CMK (cell line): Measurements from ENCODE around the gene NRIP2.

Experiments used
- DNase-seq: peaks from one replicate; pipeline ENCODE4 v3.0.0-alpha.2; 2010; ENCODE audit warnings: low read depth

The NRIP2 gene

DNA sequence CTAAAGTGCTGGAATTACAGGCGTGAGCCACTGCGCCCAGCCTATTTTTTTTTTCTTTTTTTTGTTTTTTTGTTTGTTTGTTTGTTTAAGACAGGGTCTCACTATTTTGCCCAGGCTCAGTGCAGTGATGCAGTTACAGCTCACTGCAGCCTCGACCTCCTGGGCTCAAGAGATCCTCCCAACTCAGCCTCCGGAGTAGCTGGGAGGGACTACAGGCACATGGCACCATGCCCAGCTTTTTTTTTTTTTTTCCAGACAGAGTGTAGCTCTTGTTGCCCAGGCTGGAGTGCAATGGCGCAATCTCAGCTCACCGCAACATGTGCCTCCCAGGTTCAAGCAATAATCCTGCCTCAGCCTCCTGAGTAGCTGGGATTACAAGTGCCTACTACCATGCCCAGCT, 28.1 kb downstream of the NRIP2 start:
- no peak for DNase-seq

DNA sequence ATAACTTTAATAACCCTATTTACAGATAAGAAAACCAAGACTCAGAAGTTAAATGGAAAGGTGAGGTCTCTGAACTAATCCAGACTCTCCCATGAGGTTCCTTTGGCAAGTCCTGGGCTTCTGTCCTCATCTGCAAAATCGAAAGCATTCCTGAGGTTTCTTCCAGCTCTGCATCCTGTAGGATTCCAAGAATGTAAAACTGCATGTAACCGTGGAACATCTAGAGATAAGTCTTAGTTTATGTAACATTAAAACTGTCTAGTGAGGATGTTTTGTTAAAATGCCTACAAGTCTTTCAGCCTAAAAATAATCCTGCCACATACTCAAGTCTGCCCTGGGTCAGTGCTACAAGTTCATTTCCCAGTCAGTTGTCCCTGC, 29.7 kb downstream of the NRIP2 start:
- DNase-seq: no peak

DNA sequence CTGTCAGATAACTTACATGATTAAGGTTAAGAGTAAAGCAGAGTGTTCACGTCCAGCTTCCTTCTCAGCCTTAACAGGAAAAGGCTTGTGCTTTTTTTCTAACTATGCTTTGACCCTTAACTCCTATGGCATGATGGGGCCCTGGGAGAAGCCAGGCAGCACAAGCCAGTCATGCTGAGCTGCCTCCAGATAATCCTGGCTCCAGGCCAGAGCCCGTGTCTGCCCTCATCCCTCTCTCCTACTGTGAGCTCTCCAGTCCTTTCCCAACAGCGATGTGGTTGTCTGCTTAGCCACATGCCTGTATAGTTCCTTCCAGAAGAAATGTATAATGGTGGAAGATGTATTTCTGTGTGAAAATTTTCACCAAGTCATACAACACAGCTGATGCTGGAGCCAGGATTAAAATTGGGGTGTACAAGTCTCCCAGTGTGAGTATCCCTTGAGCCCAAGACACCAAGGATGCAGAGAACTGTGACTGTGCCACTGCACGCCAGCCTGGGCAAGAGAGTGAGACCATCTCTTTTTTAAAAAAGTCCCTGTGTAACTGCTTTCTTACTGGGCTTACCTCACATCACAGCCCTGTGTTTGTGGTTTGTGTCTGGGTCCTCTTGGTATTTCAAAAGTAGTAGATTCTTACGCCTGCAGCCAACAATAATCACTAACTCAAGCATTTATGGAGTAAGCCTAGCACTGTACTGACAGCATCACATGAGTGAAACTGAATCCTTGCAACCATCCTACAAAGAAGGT, 30.3 kb downstream of the NRIP2 start:
- DNase-seq: no peak

DNA sequence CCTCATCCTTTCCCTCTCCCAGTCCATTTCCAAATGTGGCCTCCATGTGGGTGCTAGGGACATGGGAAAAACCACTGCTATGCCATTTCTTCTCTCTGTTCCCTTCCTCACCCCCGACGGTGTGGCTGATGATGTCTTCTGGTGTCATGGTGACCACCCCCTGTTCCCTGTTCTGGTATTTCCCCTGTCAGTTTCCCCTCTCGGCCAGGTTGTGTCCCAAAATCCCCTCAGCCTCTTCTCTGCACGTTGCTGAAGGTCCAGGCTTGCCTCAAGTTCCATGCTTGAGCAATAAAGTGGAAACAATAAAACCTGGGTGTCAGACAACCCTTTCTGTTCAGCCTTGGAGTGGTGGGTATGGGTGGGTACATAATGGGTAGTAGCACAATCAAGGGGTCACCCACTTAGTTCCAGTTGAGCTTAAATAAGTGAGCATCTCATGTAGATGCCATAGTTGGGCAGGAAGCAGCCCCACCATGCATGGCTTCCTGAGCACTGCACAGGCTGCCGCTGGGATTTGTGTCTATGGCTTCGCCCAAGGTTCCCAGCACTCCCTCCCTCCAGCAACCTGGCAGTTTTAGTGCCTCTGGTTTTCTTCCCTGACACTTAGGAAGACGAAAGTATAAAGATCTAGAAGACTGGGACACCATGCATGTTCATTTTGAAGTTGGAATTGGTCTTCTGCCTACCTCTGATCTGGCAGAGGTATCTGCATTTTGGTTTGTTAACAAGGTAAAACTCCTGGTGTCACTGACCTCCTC, 31.0 kb downstream of the NRIP2 start:
- DNase-seq: no peak

DNA sequence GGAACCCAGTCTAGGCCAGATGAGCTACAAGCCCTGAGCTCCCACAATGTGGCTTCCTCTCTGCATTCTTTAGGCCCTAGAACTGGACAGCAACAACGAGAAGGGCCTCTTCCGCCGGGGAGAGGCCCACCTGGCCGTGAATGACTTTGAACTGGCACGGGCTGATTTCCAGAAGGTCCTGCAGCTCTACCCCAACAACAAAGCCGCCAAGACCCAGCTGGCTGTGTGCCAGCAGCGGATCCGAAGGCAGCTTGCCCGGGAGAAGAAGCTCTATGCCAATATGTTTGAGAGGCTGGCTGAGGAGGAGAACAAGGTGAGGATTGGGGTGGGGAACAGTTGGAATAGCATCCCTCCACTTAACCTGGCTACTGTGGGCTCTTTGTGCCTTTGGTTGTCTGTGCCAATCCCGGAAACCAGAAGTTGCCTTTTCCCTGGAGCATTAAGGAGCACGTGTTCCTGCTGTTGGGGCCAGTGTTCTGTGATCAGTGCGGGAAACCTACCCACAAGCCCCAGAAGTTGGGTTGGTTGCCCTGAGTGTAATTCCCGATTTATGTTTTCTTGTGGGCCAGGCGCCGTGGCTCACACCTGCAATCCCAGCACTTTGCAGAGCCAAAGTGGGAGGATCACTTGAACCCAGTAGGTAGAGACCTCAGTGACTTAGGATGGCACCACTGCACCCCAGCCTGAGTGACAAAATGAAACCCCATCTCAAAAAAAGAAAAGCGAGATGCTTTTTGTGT, 33.6 kb downstream of the NRIP2 start:
- DNase-seq: no peak

DNA sequence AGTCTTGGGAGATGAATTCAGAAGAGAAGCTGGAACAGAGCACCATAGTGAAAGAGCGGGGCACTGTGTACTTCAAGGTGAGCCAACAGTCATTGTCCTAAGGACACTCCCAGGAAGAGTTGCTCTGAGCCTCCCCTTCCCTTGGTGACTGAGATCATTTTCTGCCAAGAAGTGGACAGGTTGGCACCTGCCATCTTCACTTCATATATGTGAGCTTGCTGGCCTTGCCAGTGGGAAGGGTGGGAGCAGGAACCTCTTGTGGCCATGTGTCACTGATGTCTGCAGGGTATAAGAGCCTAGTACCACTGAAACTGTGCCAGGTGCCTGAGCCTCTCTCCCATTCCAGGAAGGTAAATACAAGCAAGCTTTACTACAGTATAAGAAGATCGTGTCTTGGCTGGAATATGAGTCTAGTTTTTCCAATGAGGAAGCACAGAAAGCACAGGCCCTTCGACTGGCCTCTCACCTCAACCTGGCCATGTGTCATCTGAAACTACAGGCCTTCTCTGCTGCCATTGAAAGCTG, 34.7 kb downstream of the NRIP2 start:
- no peak for DNase-seq

DNA sequence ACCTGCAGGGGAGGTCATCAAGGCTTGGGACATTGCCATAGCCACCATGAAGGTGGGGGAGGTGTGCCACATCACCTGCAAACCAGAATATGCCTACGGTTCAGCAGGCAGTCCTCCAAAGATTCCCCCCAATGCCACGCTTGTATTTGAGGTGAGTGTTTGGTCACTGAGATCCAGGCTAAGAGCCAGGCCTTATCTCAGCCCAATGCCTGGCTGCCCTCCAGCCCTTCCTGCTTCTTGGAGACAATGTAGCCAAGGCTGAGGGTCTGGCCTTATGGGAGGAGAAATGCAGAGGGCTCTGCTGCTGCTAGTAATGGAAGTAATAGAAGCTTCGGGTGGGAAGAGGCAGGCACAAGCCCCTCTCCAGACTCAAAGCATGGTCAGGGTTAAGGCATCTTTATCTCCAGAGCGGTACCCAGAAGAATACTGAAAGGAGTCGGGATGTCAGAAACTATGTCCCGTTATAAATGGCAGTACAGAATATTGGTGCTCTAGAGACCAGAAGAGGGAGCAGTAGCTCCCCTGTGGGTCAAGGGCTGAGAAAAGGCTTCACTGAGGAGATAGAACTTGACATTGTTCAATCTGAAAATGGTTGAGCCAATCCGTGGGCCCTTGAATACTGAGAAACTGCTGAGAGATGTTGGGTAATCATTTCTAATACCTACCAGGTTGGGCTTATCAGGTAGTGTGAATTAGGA, 37.0 kb downstream of the NRIP2 start:
- no peak for DNase-seq

DNA sequence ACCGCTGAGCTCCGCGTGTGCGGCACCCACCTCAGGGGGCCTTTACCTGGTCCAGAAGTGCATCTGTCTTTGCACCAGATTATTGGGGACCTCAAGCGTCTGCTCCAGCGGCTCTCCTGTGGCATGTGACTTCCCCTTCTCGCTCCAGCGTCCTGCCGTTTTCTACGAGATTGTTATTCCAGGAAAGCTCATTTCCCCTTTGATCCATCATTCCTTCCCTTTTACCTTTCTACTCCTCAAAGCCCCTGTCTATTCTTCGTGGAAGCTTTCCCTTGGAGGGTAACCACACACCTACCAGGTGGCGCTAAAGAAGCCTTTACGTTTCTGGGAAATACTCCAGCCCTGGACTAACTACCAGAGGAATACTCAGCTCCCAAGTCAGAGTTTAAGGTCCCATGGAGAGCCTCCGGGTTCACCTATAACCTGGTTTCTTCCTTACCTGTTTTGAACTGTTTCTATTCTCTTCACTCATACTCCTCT, 38.6 kb downstream of the NRIP2 start:
- no peak for DNase-seq

DNA sequence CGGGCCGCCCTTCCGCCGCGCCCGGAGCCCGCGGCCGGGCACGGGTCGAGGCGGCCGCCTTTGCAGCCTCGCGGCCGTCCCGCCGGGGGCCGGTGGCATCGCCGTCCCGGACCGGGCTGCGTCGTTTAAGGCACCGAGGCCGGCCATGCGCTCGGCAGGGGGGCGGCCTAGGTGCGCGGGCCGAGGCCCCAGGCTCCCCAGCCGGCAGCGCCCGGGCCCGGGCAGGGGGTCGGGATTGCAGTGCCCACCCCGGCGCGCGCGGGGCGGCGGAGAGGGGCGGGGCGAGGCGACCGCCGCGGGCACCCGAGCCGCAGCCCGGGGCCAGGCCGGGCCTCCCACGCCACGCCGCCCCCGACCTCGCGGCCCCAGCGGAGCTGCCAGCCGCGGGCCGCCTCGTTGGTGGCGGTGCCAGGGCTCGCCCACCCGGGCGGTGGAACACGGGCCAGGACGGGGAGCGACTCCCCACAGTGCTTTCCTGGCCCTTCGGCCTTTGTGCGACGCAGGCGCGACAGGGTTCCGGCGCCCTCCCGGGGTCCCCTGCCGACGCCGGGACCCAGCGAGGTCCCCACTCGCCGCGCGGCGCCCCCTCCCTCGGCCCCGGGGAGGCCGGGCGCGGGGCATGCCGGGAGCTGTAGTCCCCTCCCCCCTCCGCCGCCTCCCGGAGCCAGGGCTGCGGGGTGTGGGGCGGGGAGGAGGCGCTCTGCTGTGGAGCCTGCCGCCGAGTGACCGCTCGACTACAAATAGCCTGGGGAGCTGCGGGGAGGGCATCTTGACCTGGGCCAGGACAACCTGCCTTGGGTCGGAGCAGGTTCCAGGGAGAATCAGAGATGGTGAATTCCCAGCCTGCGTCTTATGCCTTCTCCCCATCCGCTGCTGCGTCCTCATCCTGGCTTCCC, 39.3 kb downstream of the NRIP2 start:
- no peak for DNase-seq

DNA sequence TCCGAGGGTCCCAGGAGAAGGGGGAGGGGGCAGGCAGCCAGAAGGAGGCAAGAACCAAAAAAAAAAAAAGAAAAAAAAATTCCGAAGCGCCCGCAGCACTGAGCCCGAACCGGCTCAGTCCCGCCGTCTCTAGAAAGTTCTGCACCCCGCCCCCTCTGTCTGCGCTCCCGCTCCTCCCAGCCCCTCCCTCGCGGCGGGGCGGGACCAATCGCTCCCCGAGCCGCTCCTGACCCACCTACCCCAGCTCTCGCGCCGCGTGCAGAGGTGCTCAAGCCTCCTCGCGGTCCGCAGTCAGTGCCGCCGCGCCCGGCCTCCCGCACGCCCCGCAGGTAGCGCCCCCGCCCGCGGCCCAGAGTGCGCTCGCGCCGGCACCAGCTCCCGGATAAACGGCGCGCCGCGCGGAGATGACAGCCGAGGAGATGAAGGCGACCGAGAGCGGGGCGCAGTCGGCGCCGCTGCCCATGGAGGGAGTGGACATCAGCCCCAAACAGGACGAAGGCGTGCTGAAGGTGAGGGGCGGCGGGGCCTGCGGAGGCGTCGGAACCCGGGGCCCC, 40.0 kb downstream of the NRIP2 start, which contains the start of gene FKBP4:
FKBP4 (plus strand) TSS at position 235 of the 554 bp plus-strand sequence; CDS start at position 405, 170 bp downstream.
- DNase-seq: peak; percentile 57

DNA sequence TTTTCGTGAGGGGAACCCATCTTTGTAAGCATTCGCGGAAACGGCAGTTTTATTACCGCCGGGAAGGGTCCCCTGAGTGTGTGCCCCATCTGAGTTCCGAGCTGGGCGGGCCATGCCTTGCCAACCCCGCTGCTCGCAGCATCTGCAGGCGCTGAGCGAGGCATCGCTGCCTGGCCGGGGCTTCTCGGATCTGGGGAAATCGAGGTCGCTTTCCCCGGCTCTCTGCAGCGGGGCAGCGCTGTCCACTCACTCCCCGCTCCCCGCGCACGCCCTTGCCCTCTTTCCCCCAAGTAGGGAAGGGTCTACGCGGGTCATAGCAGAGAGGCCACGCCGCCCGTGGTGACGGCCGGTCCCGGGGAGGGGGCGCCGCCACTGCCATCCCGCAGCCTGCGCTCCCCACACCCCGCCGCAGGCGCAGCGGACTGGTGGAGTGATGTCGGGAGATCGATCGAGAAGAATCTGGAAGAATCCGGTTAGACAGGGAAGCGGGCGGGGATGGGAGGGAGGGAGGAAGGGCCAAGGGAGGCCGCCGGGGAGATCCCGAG, 40.6 kb downstream of the NRIP2 start:
- no peak for DNase-seq

DNA sequence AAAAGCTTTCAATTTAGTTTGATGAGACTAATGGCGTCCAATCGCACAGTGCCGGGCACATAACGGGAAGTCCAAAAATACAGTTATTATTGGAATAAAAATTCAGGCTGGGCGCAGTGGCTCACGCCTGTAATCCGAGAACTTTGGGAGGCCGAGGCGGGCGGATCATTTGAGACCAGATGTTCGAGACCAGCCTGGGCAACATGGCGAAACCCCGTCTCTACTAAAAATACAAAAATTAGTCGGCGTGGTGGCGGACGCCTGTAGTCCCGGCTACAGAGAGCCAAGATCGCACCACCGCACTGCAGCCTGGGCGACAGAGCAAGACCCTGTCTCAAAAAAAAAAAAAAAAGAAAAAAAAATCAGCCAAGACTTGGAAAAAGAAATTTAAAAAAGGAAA, 41.3 kb downstream of the NRIP2 start:
- DNase-seq: no peak

DNA sequence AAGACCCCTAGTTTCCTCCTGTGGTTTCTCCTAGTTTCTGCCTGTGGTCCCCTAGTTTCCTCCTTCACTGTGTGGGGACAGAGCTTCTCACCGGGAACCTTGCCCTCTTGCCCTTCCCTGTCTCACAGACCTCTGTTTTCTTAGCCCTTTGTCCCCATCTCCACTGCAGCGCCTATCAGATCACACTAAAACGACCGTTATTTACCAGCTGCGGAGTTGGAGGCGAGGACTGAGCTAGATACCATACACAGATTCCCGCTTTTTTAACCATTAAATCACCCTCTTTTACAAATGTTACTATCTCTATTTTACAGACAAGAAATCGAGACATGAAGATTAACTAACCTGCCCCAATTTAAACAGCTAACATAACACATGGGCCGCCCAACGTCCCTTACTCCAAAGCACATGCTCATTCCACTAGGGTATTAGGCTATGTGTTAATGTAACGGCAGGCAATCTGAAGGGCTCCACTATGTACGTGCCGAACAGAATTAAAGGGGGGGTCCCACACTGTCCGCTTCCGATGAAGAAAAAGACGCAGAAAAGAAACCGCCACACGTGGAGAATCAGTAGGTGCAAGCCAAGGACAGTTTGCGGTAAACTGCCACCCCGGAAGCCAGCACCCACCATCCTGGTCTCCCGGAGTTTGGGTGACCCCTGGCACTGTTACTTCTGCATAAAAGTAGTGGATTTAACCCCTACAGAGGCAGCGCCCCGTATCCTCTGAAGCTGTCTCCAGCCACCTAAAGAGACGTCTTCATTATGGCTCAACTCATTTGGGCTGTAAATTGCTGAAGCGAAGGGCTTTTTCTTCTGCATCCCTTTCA, 41.9 kb downstream of the NRIP2 start:
- no peak for DNase-seq

DNA sequence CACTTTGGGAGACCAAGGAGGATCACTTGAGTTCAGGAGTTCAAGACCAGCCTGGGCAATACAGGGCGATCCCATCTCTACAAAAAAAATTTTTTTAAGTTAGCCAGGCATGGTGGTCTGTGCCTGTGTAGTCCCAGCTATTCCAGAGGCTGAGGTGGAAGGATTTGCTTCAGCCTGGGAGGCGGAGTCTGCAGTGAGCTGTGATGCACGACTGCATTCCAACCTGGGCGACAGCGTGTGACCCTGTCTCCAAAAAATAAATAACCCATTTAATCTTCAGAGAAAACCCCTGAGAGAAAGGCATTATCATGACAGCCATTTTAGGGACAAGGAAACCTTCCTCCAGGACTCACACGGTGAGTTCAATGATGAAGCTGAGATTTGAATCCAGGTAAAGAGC, 43.7 kb downstream of the NRIP2 start:
- DNase-seq: no peak

DNA sequence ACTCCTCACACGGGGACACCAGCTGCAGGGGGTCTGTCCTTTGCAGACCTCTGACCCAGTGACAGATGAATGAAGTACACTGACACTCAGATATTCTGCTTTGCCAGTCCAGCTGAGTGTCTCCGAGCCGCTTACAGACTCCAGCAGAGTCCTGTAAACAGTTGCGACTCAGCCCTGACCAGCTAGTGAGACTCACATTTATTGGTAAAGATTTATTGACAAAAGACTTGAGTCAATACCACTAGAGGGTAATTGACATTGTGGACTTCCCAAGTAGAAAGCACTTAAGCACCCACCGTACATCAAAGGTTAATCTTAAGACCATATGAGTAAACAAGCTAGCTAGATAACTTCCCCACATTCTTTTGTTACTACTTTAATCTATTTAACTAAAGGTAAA, 49.8 kb downstream of the NRIP2 start:
- no peak for DNase-seq

DNA sequence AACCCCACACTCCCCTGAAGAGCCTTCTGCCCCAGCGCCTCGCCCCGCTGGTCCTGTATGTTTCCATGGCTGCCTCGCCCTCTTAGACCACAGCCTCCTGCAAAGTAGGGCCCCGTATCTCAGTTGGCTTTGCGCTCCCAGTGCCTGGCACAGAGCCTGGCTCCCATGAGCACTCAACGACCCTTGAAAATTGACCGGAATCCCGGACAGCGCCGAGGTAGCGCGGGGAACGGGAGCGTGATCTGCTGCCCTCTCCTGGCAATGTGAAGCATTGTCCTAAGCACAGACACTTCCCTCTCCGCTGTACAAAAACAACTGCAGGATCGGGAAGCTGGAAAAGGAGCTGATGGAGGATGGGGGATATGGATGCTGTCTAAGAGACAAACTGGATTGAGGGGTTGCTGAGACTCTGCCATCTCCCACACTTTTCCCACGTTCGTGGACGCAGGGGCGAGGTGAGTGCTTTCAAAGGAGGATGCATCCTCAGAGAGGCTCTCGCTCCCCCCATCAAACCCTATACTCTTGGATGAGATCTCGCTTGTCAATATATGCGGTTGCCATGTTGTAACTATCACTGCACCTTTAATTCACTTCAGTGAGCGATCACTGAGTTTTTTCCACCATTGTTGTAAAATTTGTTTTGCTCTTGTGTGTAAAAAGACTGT, 50.8 kb downstream of the NRIP2 start:
- DNase-seq: no peak

DNA sequence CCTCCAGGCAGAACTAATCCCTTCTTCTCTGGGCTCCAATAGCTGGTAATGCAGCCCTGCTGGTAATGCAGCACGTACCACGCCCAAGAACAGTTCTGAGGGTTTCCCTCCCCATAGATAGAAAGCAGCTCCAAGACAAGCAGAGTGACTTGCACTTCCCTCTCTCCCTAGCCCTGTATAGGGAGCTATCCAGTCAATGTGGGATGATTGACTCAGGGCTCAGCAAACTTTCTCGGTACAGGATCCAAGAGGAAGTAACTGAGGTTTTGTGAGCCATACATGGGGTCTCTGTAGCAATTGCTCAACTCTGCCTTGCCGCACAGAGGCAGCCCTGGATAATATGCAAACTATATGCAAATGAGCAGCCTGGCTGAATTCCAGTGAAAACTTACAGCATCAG, 55.6 kb downstream of the NRIP2 start:
- no peak for DNase-seq

DNA sequence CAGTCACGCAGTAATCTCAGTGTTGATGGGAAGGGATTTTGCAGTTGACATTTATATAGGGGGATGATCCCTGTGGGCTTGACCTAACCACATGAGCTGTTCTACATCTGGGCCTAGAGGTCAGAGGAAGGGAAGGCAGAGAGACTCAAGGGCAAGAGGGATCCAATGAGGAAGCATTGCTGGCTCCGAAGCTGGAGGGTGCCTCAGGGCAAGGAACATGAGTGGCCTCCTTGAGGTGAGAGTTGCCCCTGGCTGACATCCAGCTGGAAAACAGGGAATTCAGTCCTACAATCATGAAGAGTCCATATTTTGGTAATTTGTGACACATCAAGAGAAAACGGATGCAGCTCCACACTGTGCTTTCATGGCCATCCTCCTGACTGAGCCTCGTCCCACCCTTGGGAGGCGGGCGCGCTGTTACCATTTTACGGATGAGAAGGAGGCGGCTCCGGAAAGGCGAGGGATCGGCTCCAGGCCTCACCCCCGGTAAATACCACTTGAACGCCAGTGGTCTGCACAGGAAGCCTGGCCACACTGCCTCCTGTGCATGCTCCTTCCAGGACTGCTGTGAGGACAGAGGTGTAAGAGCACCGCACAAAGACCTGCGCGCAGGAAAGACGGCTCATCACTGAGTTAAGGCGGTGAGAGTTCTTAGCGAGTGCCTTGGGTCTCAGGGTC, 58.6 kb downstream of the NRIP2 start:
- DNase-seq: no peak
